Small intestine (tissue), 7 donors: ENCODE data around the gene EPHA5. TPM values are rescaled to one million over a fixed set of nuclear protein-coding genes. Genes with fewer than 3 reads are reported as not detected.

Experiments
- DNase-seq, 2 donors: peaks; one replicate each; pipeline versions ENCODE4 v3.0.0 to v3.0.0-alpha.2; 2013
- FAIRE-seq: peaks from 2 replicates; lab custom pipeline; 2012; peaks lifted over from hg19 to GRCh38; lab: Jason Lieb, UNC
- H3K27ac ChIP-seq, 3 donors: one replicate each; pipeline ENCODE4 v1.5.1; 2013; ENCODE audit warnings: low read length in 2 of 3, mild to moderate bottlenecking in 2 of 3, control low read depth in 1 of 3, inconsistent platforms in 1 of 3, low read depth in 1 of 3, moderate library complexity in 1 of 3
- H3K27me3 ChIP-seq, 3 donors: one replicate each; pipeline ENCODE4 v1.6.1; 2013; ENCODE audit warnings: low read length in 3 of 3, inconsistent platforms in 1 of 3; ENCODE audit not compliant: control insufficient read depth in 3 of 3, insufficient read depth in 3 of 3
- H3K36me3 ChIP-seq, 3 donors: one replicate each; pipeline ENCODE4 v1.6.1; 2013; ENCODE audit warnings: low read length in 3 of 3, inconsistent platforms in 1 of 3, low read depth in 1 of 3, mild to moderate bottlenecking in 1 of 3, moderate library complexity in 1 of 3; ENCODE audit not compliant: control insufficient read depth in 3 of 3, insufficient read depth in 2 of 3
- H3K4me1 ChIP-seq, 3 donors: one replicate each; pipeline ENCODE4 v1.6.1; 2013; ENCODE audit warnings: low read length in 2 of 3, inconsistent platforms in 1 of 3, low read depth in 1 of 3, mild to moderate bottlenecking in 1 of 3, moderate library complexity in 1 of 3; ENCODE audit not compliant: control insufficient read depth in 3 of 3, insufficient read depth in 2 of 3
- H3K4me3 ChIP-seq, 3 donors: one replicate each; pipeline ENCODE4 v1.5.1; 2013; ENCODE audit warnings: low read length in 3 of 3, control low read depth in 1 of 3, inconsistent platforms in 1 of 3, low read depth in 1 of 3, mild to moderate bottlenecking in 1 of 3, moderate library complexity in 1 of 3
- H3K9me3 ChIP-seq, 2 donors: one replicate each; pipeline ENCODE4 v1.6.1; 2013; ENCODE audit warnings: low read depth in 1 of 2, low read length in 1 of 2; ENCODE audit not compliant: control insufficient read depth in 2 of 2, insufficient read depth in 1 of 2
- WGBS, 3 donors: extraction: QIAGEN DNeasy Blood & Tissue Kit; methylation state at CpG; one replicate each; pipeline ENCODE4 v1.1.7; 2013; 5-methylcytosine and 5-hydroxymethylcytosine counted together
- polyA plus RNA-seq, 4 donors: library from polyadenylated mRNA; stranded (reverse) in 3 of 4; unstranded in 1 of 4; fragments of 200-250 nt in 3 of 4; fragments of 120-200 nt in 1 of 4; gene quantifications; one replicate each; pipeline versions ENCODE4 v1.2.1 to v1.2.3, GENCODE V29; 2013
- donor health status: healthy with polysubstance abuse.
- donor health status: control.
- donor health status: control.
- donor health status: Bipolar disorder and iron deficiency.
- donor health status: healthy.

Gene EPHA5
- polyA plus RNA-seq, 4 donors: 0.03 to 0.07 TPM; not detected in 2

DNA sequence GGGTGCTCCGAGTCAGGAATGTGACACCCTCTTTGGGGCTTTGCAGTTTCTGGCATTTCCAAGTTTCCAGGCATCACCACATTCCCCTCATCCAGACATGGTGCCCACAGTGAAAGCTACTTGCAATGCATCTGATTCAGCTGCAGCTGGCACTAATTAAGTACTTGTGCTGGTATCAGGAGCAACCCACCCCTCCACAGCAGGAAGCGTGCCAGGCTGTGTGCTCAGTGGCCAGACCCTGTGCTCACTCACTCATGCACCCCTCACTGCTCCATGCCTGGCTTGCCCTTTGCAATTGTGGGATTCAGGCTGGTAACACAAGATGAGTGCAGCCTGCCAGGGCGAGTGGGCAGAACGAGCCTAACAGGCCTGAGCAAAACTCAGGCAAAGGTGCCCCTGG is 271.2 kb downstream of the EPHA5 start:
- Histone ChIP-seq H3K27me3 (no peaks in the 10 kb centered on the region), H3K27ac (no peak overlapping the region), H3K4me3 (no peak overlapping the region), H3K9me3 (peaks cover 0 to 10% of the 10 kb centered on the region in 2 donors), H3K4me1 (no peaks in the 10 kb centered on the region), H3K36me3 (no peaks in the 10 kb centered on the region)
- DNase-seq: peak in 1 of 2 donors; percentile 1
- no peak for FAIRE-seq
- WGBS, 3 donors: 61 to 74% (median 72%) methylated on average over 4 of the region's 4 CpGs

DNA sequence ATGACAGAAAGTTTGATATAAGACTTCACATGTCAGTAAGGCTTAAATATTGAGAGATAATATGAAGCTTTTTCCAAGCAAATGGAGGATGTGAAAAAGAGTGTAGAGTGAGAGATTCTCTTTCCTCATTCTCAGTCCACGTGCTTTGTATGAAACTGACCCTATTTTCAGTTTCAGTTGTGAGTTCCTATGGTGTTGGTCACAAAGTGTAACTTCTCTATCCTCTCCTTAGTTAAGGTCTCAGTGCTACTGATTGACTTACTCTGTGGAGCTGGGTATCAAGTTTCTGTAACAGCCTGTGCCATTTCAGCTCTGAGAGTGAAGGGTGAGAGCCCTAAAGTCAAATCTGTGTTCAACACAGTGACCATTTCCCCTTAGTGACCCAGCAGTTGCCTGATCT is 277.2 kb downstream of the EPHA5 start:
- H3K27me3 ChIP-seq: no peaks in the 10 kb centered on the region
- H3K4me3 ChIP-seq: no peak overlapping the region
- no peak overlapping the region for H3K27ac ChIP-seq
- WGBS, 3 donors: 11 to 45% (median 13%) methylated on average over 1 of the region's 1 CpG
- H3K9me3 ChIP-seq: peaks cover 0 to 5% of the 10 kb centered on the region in 2 donors
- FAIRE-seq (no peak), DNase-seq (no peak)
- no peaks in the 10 kb centered on the region for H3K36me3 ChIP-seq
- H3K4me1 ChIP-seq: no peaks in the 10 kb centered on the region

DNA sequence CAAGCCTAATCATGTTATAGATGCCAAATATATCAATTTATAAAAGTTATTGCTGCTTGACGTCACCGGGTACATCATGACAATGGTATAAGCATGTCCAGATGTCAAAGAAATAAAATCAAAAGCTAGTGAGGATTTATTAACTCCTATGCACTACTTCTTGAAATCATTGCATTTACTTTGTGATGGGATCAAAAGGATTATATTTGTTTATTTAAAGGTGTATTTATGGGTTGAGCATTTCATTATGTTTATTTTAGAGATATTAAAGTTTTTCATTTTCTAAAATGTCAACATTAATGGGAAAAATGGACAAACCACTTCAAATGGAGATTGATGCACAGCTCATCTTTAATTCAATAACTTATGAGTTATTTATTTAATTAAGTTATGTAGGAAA is 277.8 kb downstream of the EPHA5 start:
- no peak overlapping the region for H3K4me3 ChIP-seq
- H3K27me3 ChIP-seq: no peaks in the 10 kb centered on the region
- peaks cover 0 to 3% of the 10 kb centered on the region in 2 donors for H3K9me3 ChIP-seq
- H3K4me1 ChIP-seq: no peaks in the 10 kb centered on the region
- H3K27ac ChIP-seq: no peak overlapping the region
- no peaks in the 10 kb centered on the region for H3K36me3 ChIP-seq
- DNase-seq: no peak
- WGBS, 3 donors: 66 to 87% (median 78%) methylated on average over 2 of the region's 2 CpGs
- no peak for FAIRE-seq

DNA sequence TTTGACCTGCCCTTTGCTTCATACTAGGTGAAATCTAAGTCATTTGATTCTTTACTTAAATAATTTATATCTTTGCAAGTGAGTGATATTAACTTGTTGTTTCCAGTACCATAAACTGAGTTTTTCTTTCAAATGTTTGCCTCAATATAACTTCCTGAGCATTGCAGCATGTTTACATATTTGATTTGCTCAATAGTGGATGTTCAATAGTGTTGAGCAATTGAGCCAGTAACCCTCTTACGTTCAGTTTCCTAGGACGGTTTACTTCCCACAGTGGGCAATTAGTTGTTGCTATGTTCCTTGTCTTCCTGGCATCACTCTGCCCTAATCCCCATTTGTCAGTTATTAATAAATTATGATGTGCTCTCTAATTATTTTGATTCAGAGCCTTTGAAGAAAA is 278.5 kb downstream of the EPHA5 start:
- no peaks in the 10 kb centered on the region for H3K4me1 ChIP-seq
- DNase-seq (no peak), FAIRE-seq (no peak)
- no peaks in the 10 kb centered on the region for H3K36me3 ChIP-seq
- H3K27me3 ChIP-seq: no peaks in the 10 kb centered on the region
- 39 to 74% (median 48%) methylated on average over 2 of the region's 2 CpGs for WGBS, 3 donors
- peaks cover 0 to under 1% of the 10 kb centered on the region in 2 donors for H3K9me3 ChIP-seq
- H3K27ac ChIP-seq: no peak overlapping the region
- H3K4me3 ChIP-seq: no peak overlapping the region

DNA sequence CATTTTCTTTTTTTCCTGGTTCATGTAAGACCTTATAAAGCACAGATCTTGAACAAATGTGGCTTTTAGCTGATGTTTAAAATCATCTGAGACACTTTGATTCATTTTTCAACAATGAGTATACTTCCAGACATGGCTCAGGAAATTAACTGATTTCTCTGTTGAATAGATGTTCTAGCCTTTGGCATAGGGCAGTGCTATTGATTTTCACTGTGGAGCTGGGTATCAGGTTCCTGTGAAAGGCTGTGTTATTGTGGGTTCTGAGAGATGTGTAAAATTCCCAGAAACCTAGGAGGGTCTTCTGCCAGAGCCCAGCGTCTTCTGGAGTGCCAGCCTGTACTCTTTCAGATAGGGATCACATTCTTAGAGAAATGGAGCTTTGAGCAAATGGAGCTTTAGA is 278.9 kb downstream of the EPHA5 start:
- Histone ChIP-seq H3K4me1 (no peaks in the 10 kb centered on the region), H3K27me3 (no peaks in the 10 kb centered on the region), H3K36me3 (no peaks in the 10 kb centered on the region), H3K9me3 (no peaks in the 10 kb centered on the region), H3K4me3 (no peak overlapping the region), H3K27ac (no peak overlapping the region)
- no peak for FAIRE-seq
- no peak for DNase-seq
- WGBS, 3 donors: 39 to 67% (median 40%) methylated on average over 1 of the region's 1 CpG

DNA sequence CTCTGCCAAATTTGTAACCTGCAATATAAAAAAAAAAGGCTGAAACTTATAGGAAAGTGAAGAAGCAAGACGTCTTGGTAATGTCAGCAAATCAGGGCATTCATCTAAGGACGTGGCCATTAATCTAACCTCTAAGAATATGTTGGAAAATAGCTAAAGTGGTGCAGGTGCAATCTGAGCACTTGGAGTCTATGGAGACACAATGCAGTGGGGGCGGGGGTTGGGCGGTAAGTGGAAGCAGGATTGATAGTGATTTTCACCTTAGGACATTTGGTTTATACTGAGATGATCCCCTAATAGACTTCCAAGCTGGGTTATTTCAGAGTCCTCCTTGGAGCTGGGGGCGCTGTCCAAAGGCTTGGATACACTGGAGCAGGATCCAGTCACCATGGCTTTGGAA is 283.4 kb downstream of the EPHA5 start:
- FAIRE-seq: no peak
- Histone ChIP-seq H3K27ac (no peak overlapping the region), H3K36me3 (no peaks in the 10 kb centered on the region), H3K27me3 (no peaks in the 10 kb centered on the region), H3K9me3 (no peaks in the 10 kb centered on the region), H3K4me1 (no peaks in the 10 kb centered on the region), H3K4me3 (no peak overlapping the region)
- no peak for DNase-seq
- WGBS, 3 donors: 70 to 77% (median 76%) methylated on average over 5 of the region's 5 CpGs

DNA sequence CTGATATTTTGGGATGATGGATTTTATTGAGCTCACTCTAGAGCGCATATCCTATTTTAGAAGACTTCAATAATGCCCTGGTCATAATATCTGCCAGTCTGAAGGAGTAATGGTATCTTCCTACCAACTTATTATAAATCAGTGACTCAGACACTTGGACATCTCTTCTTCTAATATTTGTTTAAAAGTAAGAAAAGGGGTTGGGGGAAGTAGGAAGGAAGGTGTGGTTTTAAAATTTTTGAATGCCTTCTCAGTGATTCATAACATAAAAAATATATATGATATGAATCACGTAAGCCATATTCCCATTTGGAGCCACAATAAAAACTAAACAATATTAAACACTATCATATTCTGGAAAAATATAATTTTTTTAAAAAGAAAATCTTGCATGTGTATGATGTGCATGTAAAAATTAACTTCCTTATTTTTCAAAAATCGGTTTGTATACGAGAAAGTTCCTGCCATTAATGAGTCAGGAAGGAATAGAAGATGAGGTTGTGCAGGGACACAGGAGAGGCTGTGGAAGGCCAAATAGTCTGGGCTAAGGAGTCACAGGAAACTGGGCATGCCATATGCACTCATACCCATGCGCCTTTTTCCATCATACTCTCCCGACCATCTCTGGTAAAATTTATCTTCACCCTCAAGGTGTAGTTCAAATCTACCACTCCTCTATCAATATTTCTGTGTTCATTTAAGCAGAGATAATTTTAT is 286.5 kb downstream of the EPHA5 start:
- Histone ChIP-seq H3K27me3 (no peaks in the 10 kb centered on the region), H3K9me3 (no peaks in the 10 kb centered on the region), H3K36me3 (no peaks in the 10 kb centered on the region), H3K4me3 (no peak overlapping the region), H3K27ac (no peak overlapping the region), H3K4me1 (no peaks in the 10 kb centered on the region)
- DNase-seq (no peak), FAIRE-seq (no peak)
- WGBS, 3 donors: 86 to 93% (median 90%) methylated on average over 6 of the region's 6 CpGs

DNA sequence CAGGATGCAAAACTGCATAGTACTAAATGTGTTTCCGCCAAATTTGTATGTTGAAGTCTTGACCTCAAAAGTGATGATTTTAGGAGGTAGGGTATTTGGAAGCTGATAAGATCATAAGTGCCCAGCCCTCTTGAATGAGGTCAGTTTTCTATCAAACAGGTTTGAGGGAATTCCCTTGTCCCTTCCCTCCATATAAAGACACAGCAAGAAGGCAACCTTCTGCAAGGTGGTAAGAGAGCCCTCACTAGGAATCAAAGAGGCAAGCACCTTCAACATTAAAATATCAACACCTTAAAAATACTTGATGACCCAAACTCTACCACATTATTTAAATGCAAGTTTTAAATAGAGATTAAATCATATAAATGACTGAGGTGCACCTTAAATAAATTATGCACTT is 288.6 kb downstream of the EPHA5 start:
- 50 to 94% (median 56%) methylated on average over 1 of the region's 1 CpG for WGBS, 3 donors
- Histone ChIP-seq H3K27me3 (no peaks in the 10 kb centered on the region), H3K4me3 (no peak overlapping the region), H3K36me3 (no peaks in the 10 kb centered on the region), H3K9me3 (no peaks in the 10 kb centered on the region), H3K27ac (no peak overlapping the region), H3K4me1 (no peaks in the 10 kb centered on the region)
- no peak for FAIRE-seq
- DNase-seq: no peak

DNA sequence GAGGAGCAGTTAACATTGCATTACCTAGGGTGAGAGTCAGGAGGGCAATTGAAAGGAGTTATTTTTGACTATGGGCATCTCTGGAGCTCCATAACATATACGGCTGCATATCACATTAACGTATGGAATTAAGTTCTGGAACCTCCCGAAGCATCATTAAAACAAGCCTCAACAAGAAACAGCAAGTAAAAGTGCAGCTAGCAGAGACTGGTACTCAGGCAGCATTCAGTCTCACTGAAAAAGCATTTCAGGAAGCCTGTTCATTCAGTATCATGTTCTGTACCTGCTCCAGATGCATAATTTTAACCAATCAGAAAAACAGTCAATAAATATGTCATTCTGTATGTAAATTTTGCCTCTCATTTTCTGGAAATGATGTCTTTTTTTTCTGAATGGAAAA is 299.6 kb downstream of the EPHA5 start:
- Histone ChIP-seq H3K4me3 (no peak overlapping the region), H3K27ac (no peak overlapping the region), H3K27me3 (no peaks in the 10 kb centered on the region), H3K4me1 (no peaks in the 10 kb centered on the region), H3K9me3 (no peaks in the 10 kb centered on the region), H3K36me3 (no peaks in the 10 kb centered on the region)
- no peak for DNase-seq
- WGBS, 3 donors: 85 to 92% (median 91%) methylated on average over 3 of the region's 3 CpGs
- no peak for FAIRE-seq
